Spleen (tissue), 7 donors: ENCODE data around the gene RRBP1.

Experiments used
- POLR2A ChIP-seq, 3 donors: fragments of 450-650 bp; IDR thresholded peaks; one replicate each; pipeline ENCODE4 v1.5.1; 2017; ENCODE audit warnings: antibody characterized with exemption in 3 of 3, mild to moderate bottlenecking in 1 of 3
- POLR2AphosphoS5 ChIP-seq, 3 donors: sonication (generic); formaldehyde crosslinking; IDR thresholded peaks; one replicate each; pipeline ENCODE4 v1.5.1; 2017; ENCODE audit warnings: antibody characterized with exemption in 3 of 3
- TF ChIP-seq, protein P1 (sequence below), 11 experiments: fragments of 200-600 bp in 7 of 11; fragments of 450-650 bp in 4 of 11; sonication (generic) in 4 of 11; IDR thresholded peaks in 8 of 11; conservative IDR thresholded peaks in 3 of 11; 1 replicate in 7 of 11; 2 replicates in 4 of 11; pipeline versions ENCODE4 v1.4.0 to v1.8.0; 2016 to 2021; ENCODE audit warnings: antibody characterized with exemption in 11 of 11, inconsistent platforms in 4 of 11, mild to moderate bottlenecking in 1 of 11
- donor health status: DM: no; HTN: no; CAD: no; lungs with moderate emphysema.
- donor health status: DM: no; HTN: no; CAD: no.
- donor health status: DM: no; HTN: no; CAD: no.

DNA sequence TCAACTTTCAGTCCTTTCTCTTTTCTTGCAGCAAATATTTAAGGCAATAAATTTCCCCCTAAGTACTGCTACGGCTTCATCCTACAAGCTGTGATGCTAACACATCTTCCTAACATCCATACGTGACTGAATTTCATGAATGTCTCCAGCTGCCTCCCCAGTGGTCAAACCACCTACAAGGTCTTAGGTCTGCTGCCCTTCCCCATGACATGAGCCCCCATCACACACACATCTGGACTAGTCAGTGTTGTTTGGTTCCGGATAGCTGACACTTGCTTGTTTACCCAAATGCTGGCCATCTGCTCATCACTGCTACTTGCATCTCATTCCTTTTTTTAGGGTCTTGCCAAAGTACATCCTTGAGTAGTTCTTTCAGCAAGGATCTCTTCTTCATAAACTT, 14.6 kb downstream of the RRBP1 start:
- no peak for TF ChIP-seq POLR2AphosphoS5 (IDR thresholded peaks at IDR 0.05)
- TF ChIP-seq, protein P1, sequence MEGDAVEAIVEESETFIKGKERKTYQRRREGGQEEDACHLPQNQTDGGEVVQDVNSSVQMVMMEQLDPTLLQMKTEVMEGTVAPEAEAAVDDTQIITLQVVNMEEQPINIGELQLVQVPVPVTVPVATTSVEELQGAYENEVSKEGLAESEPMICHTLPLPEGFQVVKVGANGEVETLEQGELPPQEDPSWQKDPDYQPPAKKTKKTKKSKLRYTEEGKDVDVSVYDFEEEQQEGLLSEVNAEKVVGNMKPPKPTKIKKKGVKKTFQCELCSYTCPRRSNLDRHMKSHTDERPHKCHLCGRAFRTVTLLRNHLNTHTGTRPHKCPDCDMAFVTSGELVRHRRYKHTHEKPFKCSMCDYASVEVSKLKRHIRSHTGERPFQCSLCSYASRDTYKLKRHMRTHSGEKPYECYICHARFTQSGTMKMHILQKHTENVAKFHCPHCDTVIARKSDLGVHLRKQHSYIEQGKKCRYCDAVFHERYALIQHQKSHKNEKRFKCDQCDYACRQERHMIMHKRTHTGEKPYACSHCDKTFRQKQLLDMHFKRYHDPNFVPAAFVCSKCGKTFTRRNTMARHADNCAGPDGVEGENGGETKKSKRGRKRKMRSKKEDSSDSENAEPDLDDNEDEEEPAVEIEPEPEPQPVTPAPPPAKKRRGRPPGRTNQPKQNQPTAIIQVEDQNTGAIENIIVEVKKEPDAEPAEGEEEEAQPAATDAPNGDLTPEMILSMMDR (IDR thresholded peaks at IDR 0.05 in 8 of 11, conservative IDR thresholded peaks at IDR 0.05 in 3 of 11), result no peak
- TF ChIP-seq POLR2A (IDR thresholded peaks at IDR 0.05), result no peak
